ENCODE results near the gene SLC8A2. TPM values are rescaled to one million over a fixed set of nuclear protein-coding genes. Genes with fewer than 3 reads are reported as not detected.

SLC8A2 gene
- total and polyA plus RNA-seq, 2 of the 8 experiments (the other 6 are each of a cell fraction or from before 2014, with no cell fraction given), result 7.3 to 12.4 TPM

DNA sequence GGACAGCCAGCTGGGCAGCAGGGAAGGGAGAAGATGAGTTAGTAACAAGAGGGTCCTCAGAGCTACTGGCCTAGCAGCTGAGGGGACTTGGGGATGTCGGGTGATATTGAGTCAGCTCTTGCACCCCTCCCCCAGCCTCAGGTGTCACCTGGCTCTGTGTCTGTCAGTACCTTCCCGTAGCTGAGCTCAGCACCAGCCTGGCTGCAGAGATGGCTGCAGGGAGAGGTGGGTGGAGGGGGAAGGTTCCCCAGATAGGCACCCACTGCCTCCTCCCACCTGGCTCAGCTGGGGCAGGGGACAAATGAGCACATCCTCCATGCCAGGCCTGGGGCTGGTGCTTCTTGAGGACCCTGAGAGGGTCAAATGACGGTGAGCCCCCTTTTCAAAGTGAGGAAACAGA, 19.2 kb upstream of the SLC8A2 start:
- Histone ChIP-seq H3K79me1 (ENCODE audit: low read depth, low read length) (no peaks in the 10 kb centered on the region), H2BK12ac (ENCODE audit: low read depth, low read length) (no peak overlapping the region), H4K91ac (replicated peaks; ENCODE audit: insufficient read length, low read length) (no peak overlapping the region), H3K18ac (ENCODE audit: extremely low read depth, low read length) (no peak overlapping the region), H2AFZ (ENCODE audit: low read length) (no peak overlapping the region), H3K9me3 (ENCODE audit: insufficient read depth in 2 of 2, low read depth in 1 of 2, low read length in 1 of 2) (no peaks in the 10 kb centered on the region), H4K5ac (ENCODE audit: insufficient read length, low read depth, low read length) (no peak overlapping the region), H4K8ac (ENCODE audit: extremely low read depth, insufficient read depth, low read length) (no peak overlapping the region), H3K23ac (ENCODE audit: insufficient read length) (no peak overlapping the region), H3K4ac (replicated peaks; ENCODE audit: insufficient read length, low read depth, low read length) (no peak overlapping the region), H4K20me1 (replicated peaks in 1 of 2; ENCODE audit: control insufficient read depth in 1 of 2, insufficient read depth in 2 of 2, low read length in 2 of 2) (peaks cover 0 to 11% of the 10 kb centered on the region in 2 experiments), H2BK15ac (ENCODE audit: low read length) (no peak overlapping the region), H3K79me2 (ENCODE audit: control insufficient read depth in 1 of 2, insufficient read depth in 2 of 2, low read length in 2 of 2) (no peaks in the 10 kb centered on the region), H2BK120ac (replicated peaks; ENCODE audit: low read depth, low read length) (no peak overlapping the region), H3K4me1 (replicated peaks in 1 of 4; ENCODE audit: control insufficient read depth in 3 of 4, insufficient read depth in 4 of 4, low read length in 3 of 4) (peaks cover 0 to 4% (median 1%) of the 10 kb centered on the region in 4 experiments; a peak in 2 of 7 replicates), H3K27ac (ENCODE audit: low read depth, low read length) (no peak overlapping the region), H3K4me2 (ENCODE audit: insufficient read depth in 1 of 2, low read depth in 2 of 2, low read length in 2 of 2) (no peak overlapping the region), H3K23me2 (ENCODE audit: low read depth, low read length) (peaks cover 6% of the 10 kb centered on the region; the same call in 1 of the 2 replicates), H3K36me3 (ENCODE audit: control insufficient read depth in 2 of 4, insufficient read depth in 4 of 4, low read length in 3 of 4) (peaks cover 3 to 6% (median 5%) of the 10 kb centered on the region in 4 experiments; a peak in 4 of 8 replicates), H3K56ac (replicated peaks; ENCODE audit: insufficient read length, low read depth, low read length) (no peak overlapping the region), H2AK5ac (ENCODE audit: low read depth, low read length) (no peak overlapping the region), H3K9ac (replicated peaks in 1 of 4; ENCODE audit: extremely low read depth in 1 of 4, low read depth in 3 of 4, low read length in 3 of 4) (no peak overlapping the region), H3K27me3 (replicated peaks in 1 of 4; ENCODE audit: control insufficient read depth in 3 of 4, extremely low read depth in 1 of 4, insufficient read depth in 3 of 4, low read length in 3 of 4) (no peaks in the 10 kb centered on the region), H2BK5ac (ENCODE audit: low read depth, low read length) (no peak overlapping the region), H3K4me3 (ENCODE audit: extremely low read depth in 1 of 4, insufficient read depth in 2 of 4, low read depth in 3 of 4, low read length in 4 of 4) (no peak overlapping the region), H3K14ac (ENCODE audit: insufficient read length) (no peak overlapping the region), H2BK20ac (ENCODE audit: low read length) (no peak overlapping the region)
- CTCF ChIA-PET (ENCODE audit: partially characterized antibody), result interaction anchor here (0.5 to 2.5 kb wide), 10 partner anchors 10 to 274 kb away, joined by 3 to 9 read pairs (median 5); no protein-coding TSS in a partner anchor
- FAIRE-seq (no peak), DNase-seq (ENCODE audit: low read depth in 1 of 2, low spot score in 2 of 2) (no peak)
- WGBS, 2 experiments (ENCODE audit: extremely low coverage in 1 of 2, insufficient coverage in 1 of 2, insufficient read length in 1 of 2, insufficient replicate concordance in 2 of 2, low coverage in 1 of 2, low lambda C conversion rate in 2 of 2, missing lambda C conversion rate in 1 of 2), result 88% methylated on average over 3 of the region's 3 CpGs; no CpG with 5 or more reads in 1 of the 2 experiments
- POLR2A ChIA-PET (ENCODE audit: partially characterized antibody), result interaction anchor here (1.0 to 2.4 kb wide), 4 partner anchors 10 to 30 kb away, joined by 3 to 11 read pairs (median 8); no protein-coding TSS in a partner anchor
- TF ChIP-seq RNF2 (IDR thresholded peaks at IDR 0.05; ENCODE audit: borderline replicate concordance, low read depth, low read length, missing control alignments, poor library complexity, severe bottlenecking) (no peak), TAF1 (IDR thresholded peaks at IDR 0.05; ENCODE audit: low read depth, low read length) (no peak), GABPA (IDR thresholded peaks at IDR 0.05; ENCODE audit: borderline replicate concordance, insufficient read depth, low read length) (no peak), ASH2L (IDR thresholded peaks at IDR 0.05; ENCODE audit: low read length) (no peak), CHD1 (IDR thresholded peaks at IDR 0.05; ENCODE audit: low read depth, low read length) (no peak), POLR2AphosphoS5 (IDR thresholded peaks at IDR 0.05; ENCODE audit: low read depth, low read length) (no peak)
